Ishikawa (cell line): ENCODE measurements around the gene TMEM120B.

Experiments
- TAF1 ChIP-seq: IDR thresholded peaks from 2 replicates; pipeline ENCODE4 v1.6.1; 2012; ENCODE audit warnings: low read depth, mild to moderate bottlenecking
- TF ChIP-seq, protein P1 (sequence below): IDR thresholded peaks from 2 replicates; pipeline ENCODE4 v1.6.1; 2012

GRCh38 chr12:121796855-121797751 is 84.6 kb downstream of the TMEM120B start:
- peak; percentile 56; the same call in 1 of the 2 replicates for TF ChIP-seq TAF1
- TF ChIP-seq, protein P1, sequence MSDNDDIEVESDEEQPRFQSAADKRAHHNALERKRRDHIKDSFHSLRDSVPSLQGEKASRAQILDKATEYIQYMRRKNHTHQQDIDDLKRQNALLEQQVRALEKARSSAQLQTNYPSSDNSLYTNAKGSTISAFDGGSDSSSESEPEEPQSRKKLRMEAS: peak; percentile 68; the same call in 1 of the 2 replicates
